Right lobe of liver (tissue), 6 donors: ENCODE results near the gene FBXO28. TPM values are rescaled to one million over a fixed set of nuclear protein-coding genes. Genes with fewer than 3 reads are reported as not detected.

Source experiments
- ATAC-seq, 4 donors: fragments of 200-7000 bp; cut with Tn5 transposase; one replicate each; pipeline ENCODE4 v1.9.1; 2020; ENCODE audit warnings: mild to moderate bottlenecking in 4 of 4, moderate library complexity in 4 of 4
- DNase-seq, 3 donors: peaks; one replicate each; pipeline ENCODE4 v3.0.0-alpha.2; 2020
- H3K27ac ChIP-seq, 3 donors: fragments of 200-600 bp; one replicate each; pipeline ENCODE4 v1.8.0; 2022
- H3K27me3 ChIP-seq, 2 donors: fragments of 200-600 bp; one replicate each; pipeline ENCODE4 v1.8.0; 2022
- H3K36me3 ChIP-seq, 4 donors: fragments of 200-600 bp; sonication (generic) in 1 of 4; one replicate each; pipeline versions ENCODE4 v1.5.1 to v1.8.0; 2017 to 2022; ENCODE audit warnings: control low read depth in 1 of 4
- H3K4me1 ChIP-seq, 4 donors: fragments of 200-600 bp; sonication (generic) in 1 of 4; one replicate each; pipeline versions ENCODE4 v1.5.1 to v1.8.0; 2017 to 2022; ENCODE audit warnings: control low read depth in 1 of 4
- H3K4me3 ChIP-seq, 3 donors: fragments of 200-600 bp; one replicate each; pipeline ENCODE4 v1.8.0; 2022
- H3K9me3 ChIP-seq, 4 donors: fragments of 200-600 bp; sonication (generic) in 1 of 4; one replicate each; pipeline versions ENCODE4 v1.5.1 to v1.8.0; 2017 to 2022; ENCODE audit warnings: control low read depth in 1 of 4
- POLR2A ChIP-seq: fragments of 450-650 bp; IDR thresholded peaks from one replicate; pipeline ENCODE4 v1.6.1; 2017; ENCODE audit warnings: antibody characterized with exemption, mild to moderate bottlenecking
- WGBS: methylation state at CpG from one replicate; pipeline ENCODE4 v1.1.6; 2018; ENCODE audit warnings: low coverage, low lambda C conversion rate; ENCODE audit not compliant: insufficient coverage; ENCODE audit errors: missing lambda C conversion rate; 5-methylcytosine and 5-hydroxymethylcytosine counted together
- intact Hi-C, 2 donors: fragments of 100-400 bp; cut with DNase I; formaldehyde crosslinking; loops; one replicate each; pipeline versions ENCODE4 v1.11.2 to v1.14.1; 2022
- total RNA-seq, 6 experiments: library from RNA; depleted of rRNA in 2 of 6; stranded (reverse); fragments of >200 nt in 2 of 6; fragmentation: NEBNext Ultra II Directional in 3 of 6; extraction: Animal tissue kit (Norgen Biotek cat#: 25700) in 3 of 6; gene quantifications; one replicate each; pipeline versions ENCODE4 v1.1.0 to v1.2.4, GENCODE V29; 2016 to 2023
- TF ChIP-seq, protein P1 (sequence below), 4 donors: fragments of 200-600 bp in 3 of 4; fragments of 450-650 bp in 1 of 4; IDR thresholded peaks; one replicate each; pipeline versions ENCODE4 v1.5.1 to v1.8.0; 2016 to 2022; ENCODE audit warnings: antibody characterized with exemption in 4 of 4, mild to moderate bottlenecking in 2 of 4
- donor health status: DM: no; HTN: yes; CAD: no.
- donor health status: DM: no; HTN: no; CAD: no.
- donor health status: DM: no; HTN: no; CAD: no.
- donor health status: DM: no; HTN: yes; CAD: no.
- donor health status: DM: no; HTN: yes; CAD: no.

FBXO28 gene
- total RNA-seq, 6 experiments from 2014 or later, result 11.5 to 20.9 (median 15.3) TPM

DNA sequence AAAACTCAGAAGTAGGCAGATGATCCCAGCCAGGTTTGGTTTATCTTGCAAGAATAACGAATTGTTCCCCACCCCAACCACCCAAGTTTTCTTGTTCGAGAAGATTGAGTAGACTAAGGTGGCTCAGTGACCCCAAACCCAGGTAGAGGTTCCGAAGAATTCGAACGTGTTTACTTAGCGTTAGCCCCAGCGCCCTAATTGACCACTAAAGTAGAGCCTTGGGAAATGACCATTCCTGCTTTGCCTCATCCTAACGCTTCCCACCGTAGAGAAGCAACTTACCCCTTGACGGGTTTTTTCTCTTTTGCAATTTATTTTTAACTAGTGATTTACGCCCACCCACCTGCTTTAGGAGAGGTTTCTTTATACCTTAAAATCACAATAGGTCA is 870 bp downstream of the FBXO28 start:
- intact Hi-C loops, result loop anchor here in 1 of 2 donors (10.0 kb wide), 1 partner anchor 220 kb away; the partner anchor contains the start of gene NVL
- WGBS, result under 1% methylated on average over 8 of the region's 11 CpGs
- Histone ChIP-seq H3K9me3 (no peaks in the 10 kb centered on the region), H3K4me1 (peaks cover 0 to 37% (median 12%) of the 10 kb centered on the region in 4 donors), H3K36me3 (peaks cover 0 to 6% (median 0%) of the 10 kb centered on the region in 4 donors), H3K27ac (peak overlapping the region; percentile 94 to 97 (median 95)), H3K4me3 (peak overlapping the region; percentile 90 to 98 (median 90)), H3K27me3 (no peaks in the 10 kb centered on the region)
- TF ChIP-seq, protein P1, sequence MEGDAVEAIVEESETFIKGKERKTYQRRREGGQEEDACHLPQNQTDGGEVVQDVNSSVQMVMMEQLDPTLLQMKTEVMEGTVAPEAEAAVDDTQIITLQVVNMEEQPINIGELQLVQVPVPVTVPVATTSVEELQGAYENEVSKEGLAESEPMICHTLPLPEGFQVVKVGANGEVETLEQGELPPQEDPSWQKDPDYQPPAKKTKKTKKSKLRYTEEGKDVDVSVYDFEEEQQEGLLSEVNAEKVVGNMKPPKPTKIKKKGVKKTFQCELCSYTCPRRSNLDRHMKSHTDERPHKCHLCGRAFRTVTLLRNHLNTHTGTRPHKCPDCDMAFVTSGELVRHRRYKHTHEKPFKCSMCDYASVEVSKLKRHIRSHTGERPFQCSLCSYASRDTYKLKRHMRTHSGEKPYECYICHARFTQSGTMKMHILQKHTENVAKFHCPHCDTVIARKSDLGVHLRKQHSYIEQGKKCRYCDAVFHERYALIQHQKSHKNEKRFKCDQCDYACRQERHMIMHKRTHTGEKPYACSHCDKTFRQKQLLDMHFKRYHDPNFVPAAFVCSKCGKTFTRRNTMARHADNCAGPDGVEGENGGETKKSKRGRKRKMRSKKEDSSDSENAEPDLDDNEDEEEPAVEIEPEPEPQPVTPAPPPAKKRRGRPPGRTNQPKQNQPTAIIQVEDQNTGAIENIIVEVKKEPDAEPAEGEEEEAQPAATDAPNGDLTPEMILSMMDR (IDR thresholded peaks at IDR 0.05), result no peak
- no peak for TF ChIP-seq POLR2A
- no peak for DNase-seq
- ATAC-seq, result peak; percentile 9 to 35 (median 19)

DNA sequence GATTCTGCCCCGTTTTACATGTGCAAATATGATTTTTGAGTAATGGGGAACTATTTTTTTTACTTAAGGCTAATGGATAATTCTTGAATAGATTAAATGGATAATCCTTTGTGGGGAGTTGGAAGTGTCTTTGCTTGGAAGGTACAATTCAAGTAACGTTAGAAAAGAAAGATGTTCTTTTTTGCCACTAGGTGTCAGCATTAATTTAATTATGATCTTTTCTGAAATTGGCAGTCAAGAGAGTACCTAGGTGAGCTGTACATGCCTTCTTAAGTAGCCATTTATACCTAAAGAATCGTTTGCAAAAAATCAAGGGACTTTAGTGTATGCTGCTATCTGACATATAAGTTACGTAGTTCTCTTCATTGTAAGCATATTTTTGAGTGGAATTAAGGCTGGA is 2.2 kb downstream of the FBXO28 start:
- DNase-seq, result no peak
- H3K27me3 ChIP-seq, result no peaks in the 10 kb centered on the region
- peak overlapping the region in 2 of 3 donors; percentile 41 to 97 for H3K27ac ChIP-seq
- peaks cover 0 to 6% (median 0%) of the 10 kb centered on the region in 4 donors for H3K36me3 ChIP-seq
- 4% methylated on average over 4 of the region's 4 CpGs for WGBS
- H3K4me3 ChIP-seq, result peak overlapping the region in 1 of 3 donors; percentile 5
- H3K4me1 ChIP-seq, result peaks cover 0 to 45% (median 12%) of the 10 kb centered on the region in 4 donors
- intact Hi-C loops, result loop anchor here in 1 of 2 donors (10.0 kb wide), 1 partner anchor 219 kb away; the partner anchor contains the start of gene NVL
- TF ChIP-seq POLR2A, result no peak
- TF ChIP-seq, protein P1 (IDR thresholded peaks at IDR 0.05), result peak; percentile 59 to 62 (median 60)
- H3K9me3 ChIP-seq, result no peaks in the 10 kb centered on the region
- ATAC-seq, result peak; percentile 59 to 63 (median 62)

DNA sequence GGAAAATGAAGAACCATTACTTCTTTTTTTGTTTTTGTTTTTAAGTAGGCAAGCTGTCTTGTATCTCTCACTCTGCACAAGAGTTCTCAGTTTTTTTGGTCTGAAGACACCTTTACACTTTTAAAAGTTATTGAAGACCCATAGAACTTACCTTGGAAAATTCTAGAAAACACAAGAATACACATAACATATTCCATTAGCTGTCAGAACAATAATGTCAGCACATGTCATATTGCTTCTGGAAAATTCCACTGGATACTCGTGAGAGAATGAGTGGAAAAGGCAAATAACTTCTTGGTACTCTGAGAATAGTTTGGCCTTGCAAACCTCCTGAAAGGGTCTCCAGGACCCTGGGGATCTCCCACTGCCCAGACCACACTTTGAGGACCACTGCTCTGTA is 4.8 kb downstream of the FBXO28 start:
- Histone ChIP-seq H3K36me3 (peaks cover 0 to 6% (median 0%) of the 10 kb centered on the region in 4 donors), H3K4me1 (peaks cover 0 to 45% (median 12%) of the 10 kb centered on the region in 4 donors), H3K4me3 (no peak overlapping the region), H3K27me3 (no peaks in the 10 kb centered on the region), H3K9me3 (no peaks in the 10 kb centered on the region), H3K27ac (peak overlapping the region in 1 of 3 donors; percentile 50)
- TF ChIP-seq, protein P1 (IDR thresholded peaks at IDR 0.05), result no peak
- no peak for TF ChIP-seq POLR2A
- intact Hi-C loops, result loop anchor here in 1 of 2 donors (10.0 kb wide), 1 partner anchor 216 kb away; the partner anchor contains the start of gene NVL
- WGBS, result 39% methylated on average over 1 of the region's 1 CpG
- ATAC-seq (no peak), DNase-seq (no peak)

DNA sequence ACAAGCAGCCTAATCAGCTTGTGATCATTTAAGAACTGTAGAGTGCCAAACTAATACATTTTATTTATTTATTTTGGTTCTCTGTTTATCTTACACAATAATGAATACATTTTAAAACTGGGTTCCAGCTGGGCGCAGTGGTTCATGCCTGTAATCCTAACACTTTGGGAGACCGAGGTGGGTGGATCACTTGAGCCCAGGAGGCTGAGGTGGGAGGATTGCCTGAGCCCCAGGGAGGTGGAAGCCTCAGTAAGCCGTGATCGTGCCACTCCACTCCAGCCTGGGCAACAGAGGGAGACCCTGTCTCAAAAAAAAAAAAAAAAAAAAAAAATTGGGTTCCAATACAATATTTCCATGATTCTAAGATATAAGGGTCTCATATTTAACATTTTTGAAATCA is 9.2 kb downstream of the FBXO28 start:
- H3K27me3 ChIP-seq, result no peaks in the 10 kb centered on the region
- H3K4me1 ChIP-seq, result peaks cover 0 to 19% (median 4%) of the 10 kb centered on the region in 4 donors
- no peak overlapping the region for H3K4me3 ChIP-seq
- TF ChIP-seq, protein P1 (IDR thresholded peaks at IDR 0.05), result no peak
- no peak for TF ChIP-seq POLR2A
- 90% methylated on average over 4 of the region's 4 CpGs for WGBS
- no peaks in the 10 kb centered on the region for H3K9me3 ChIP-seq
- intact Hi-C loops, result no loop called here
- peaks cover 0 to 6% (median 0%) of the 10 kb centered on the region in 4 donors for H3K36me3 ChIP-seq
- no peak overlapping the region for H3K27ac ChIP-seq
- ATAC-seq (no peak), DNase-seq (no peak)
